ENCODE results near the gene SNED1.

Gene SNED1

GRCh38 chr2:241068136-241068941 lies 69.9 kb downstream of the SNED1 start:
- DNase-seq (ENCODE audit: low spot score) = no peak

GRCh38 chr2:241068942-241069810 lies 70.8 kb downstream of the SNED1 start:
- DNase-seq (ENCODE audit: low spot score) = no peak

GRCh38 chr2:241069821-241070281 lies 71.4 kb downstream of the SNED1 start:
- DNase-seq (ENCODE audit: low spot score) = no peak

GRCh38 chr2:241070361-241070760 lies 71.9 kb downstream of the SNED1 start:
- no peak for DNase-seq (ENCODE audit: low spot score)

GRCh38 chr2:241070811-241071676 lies 72.6 kb downstream of the SNED1 start:
- no peak for DNase-seq (ENCODE audit: low spot score)

GRCh38 chr2:241071677-241072111 lies 73.3 kb downstream of the SNED1 start:
- no peak for DNase-seq (ENCODE audit: low spot score)

GRCh38 chr2:241072151-241072550 lies 73.7 kb downstream of the SNED1 start:
- DNase-seq (ENCODE audit: low spot score) = no peak

GRCh38 chr2:241072553-241073165 lies 74.2 kb downstream of the SNED1 start:
- DNase-seq (ENCODE audit: low spot score) = no peak

- no peak for DNase-seq (ENCODE audit: low spot score)
These were observed 75.0 kb downstream of the SNED1 start for GRCh38 chr2:241073166-241074064.

GRCh38 chr2:241074065-241074818 lies 75.8 kb downstream of the SNED1 start:
- no peak for DNase-seq (ENCODE audit: low spot score)

GRCh38 chr2:241074901-241075540 lies 76.6 kb downstream of the SNED1 start:
- no peak for DNase-seq (ENCODE audit: low spot score)

GRCh38 chr2:241080405-241081189 lies 82.2 kb downstream of the SNED1 start:
- no peak for DNase-seq (ENCODE audit: low spot score)

- DNase-seq (ENCODE audit: low spot score) = no peak
These were observed 82.8 kb downstream of the SNED1 start for GRCh38 chr2:241081190-241081642.

- DNase-seq (ENCODE audit: low spot score) = no peak
These were observed 83.4 kb downstream of the SNED1 start for GRCh38 chr2:241081643-241082340.

- DNase-seq (ENCODE audit: low spot score) = no peak
These were observed 84.1 kb downstream of the SNED1 start for GRCh38 chr2:241082341-241083090.

GRCh38 chr2:241083091-241083415 lies 84.6 kb downstream of the SNED1 start:
- no peak for DNase-seq (ENCODE audit: low spot score)

GRCh38 chr2:241084856-241085444 lies 86.5 kb downstream of the SNED1 start:
- DNase-seq (ENCODE audit: low spot score) = no peak
